Measurements from ENCODE around the gene ABCD4. TPM values are rescaled to one million over a fixed set of nuclear protein-coding genes. Genes with fewer than 3 reads are reported as not detected.

The ABCD4 gene
- polyA plus RNA-seq, 3 donors: 13.9 to 54.1 (median 14.2) TPM

DNA sequence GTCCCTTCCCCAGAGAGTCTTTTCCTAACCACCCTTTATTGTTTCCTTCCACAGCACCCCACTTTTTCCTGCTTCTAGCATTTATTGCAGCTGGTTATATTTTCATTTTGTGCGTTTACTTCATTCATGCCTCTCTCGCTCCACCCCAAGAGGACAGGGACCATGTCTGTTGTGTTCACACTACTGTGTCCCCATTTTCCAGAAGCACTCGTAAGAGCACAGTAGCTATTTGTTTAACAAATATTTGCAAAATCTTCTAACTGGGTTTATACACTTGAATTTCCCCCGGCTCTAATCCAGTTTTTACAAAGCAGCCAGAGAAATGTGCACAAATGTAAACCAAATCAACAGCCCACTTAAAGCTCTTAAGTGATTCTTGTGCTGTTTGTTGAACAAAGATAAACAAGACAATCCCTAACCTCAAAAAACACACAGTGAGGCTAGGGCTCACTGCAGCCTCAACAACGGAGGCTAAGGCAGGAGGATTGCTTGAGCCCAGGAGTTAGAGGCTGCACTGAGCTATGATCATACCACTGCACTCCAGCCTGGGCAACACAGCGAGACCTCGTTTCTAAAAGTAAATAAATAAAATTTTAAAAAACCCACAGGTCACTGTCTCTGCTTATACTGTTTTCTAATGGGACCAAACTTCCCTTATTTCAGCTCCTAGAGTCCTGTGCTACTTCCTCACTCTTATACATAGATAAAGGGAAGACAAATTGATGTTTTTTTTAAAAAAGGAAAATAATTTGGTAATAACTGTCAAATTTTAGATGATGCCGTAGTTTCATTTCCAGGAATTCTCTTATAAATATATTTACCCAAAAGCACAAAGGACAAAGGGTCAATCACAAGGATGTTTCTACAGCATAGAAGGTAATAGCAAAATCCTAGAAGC is 6.6 kb upstream of the ABCD4 start:
- no peak overlapping the region for H3K4me3 ChIP-seq (replicated peaks in 1 of 3; ENCODE audit: low read depth in 2 of 3, low read length in 3 of 3)
- intact Hi-C loops (cut with micrococcal nuclease): no loop called here
- TF ChIP-seq, protein P1, sequence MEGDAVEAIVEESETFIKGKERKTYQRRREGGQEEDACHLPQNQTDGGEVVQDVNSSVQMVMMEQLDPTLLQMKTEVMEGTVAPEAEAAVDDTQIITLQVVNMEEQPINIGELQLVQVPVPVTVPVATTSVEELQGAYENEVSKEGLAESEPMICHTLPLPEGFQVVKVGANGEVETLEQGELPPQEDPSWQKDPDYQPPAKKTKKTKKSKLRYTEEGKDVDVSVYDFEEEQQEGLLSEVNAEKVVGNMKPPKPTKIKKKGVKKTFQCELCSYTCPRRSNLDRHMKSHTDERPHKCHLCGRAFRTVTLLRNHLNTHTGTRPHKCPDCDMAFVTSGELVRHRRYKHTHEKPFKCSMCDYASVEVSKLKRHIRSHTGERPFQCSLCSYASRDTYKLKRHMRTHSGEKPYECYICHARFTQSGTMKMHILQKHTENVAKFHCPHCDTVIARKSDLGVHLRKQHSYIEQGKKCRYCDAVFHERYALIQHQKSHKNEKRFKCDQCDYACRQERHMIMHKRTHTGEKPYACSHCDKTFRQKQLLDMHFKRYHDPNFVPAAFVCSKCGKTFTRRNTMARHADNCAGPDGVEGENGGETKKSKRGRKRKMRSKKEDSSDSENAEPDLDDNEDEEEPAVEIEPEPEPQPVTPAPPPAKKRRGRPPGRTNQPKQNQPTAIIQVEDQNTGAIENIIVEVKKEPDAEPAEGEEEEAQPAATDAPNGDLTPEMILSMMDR (IDR thresholded peaks at IDR 0.05): no peak

DNA sequence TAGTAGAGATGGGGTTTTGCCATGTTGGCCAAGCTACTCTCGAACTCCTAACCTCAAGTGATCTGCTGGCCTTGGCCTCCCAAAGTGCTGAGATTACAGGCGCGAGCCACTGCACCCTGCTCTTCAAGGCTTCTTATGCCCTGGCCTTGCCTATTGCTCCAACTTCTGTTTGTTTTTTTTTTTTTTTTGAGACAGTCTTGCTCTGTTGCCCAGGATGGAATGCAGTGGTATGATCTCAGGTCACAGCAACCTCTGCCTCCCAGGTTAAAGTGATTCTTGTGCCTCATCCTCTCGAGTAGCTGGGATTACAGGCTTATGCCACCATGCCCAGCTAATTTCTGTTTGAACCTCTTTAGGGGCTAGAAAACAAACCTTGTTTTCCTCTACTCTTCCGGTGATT is 6.0 kb upstream of the ABCD4 start:
- TF ChIP-seq, protein P1 (IDR thresholded peaks at IDR 0.05): no peak
- WGBS (ENCODE audit: insufficient coverage): 96% methylated on average over 4 of the region's 5 CpGs
- peaks cover 0 to 9% of the 10 kb centered on the region in 2 donors for H3K4me1 ChIP-seq (ENCODE audit: control insufficient read depth in 1 of 2, insufficient read depth in 2 of 2, low read length in 2 of 2)
- H3K27ac ChIP-seq (ENCODE audit: low read depth in 1 of 2, low read length in 2 of 2): no peak overlapping the region
- H3K9ac ChIP-seq (ENCODE audit: insufficient read depth, low read length, poor library complexity, severe bottlenecking): no peak overlapping the region
- no peak overlapping the region for H3K4me3 ChIP-seq (replicated peaks in 1 of 3; ENCODE audit: low read depth in 2 of 3, low read length in 3 of 3)
- Mint-ChIP-seq H3K4me3 (no peak overlapping the region), H3K27me3 (ENCODE audit: low read depth in 3 of 3) (peaks cover 0 to 2% (median 0%) of the 10 kb centered on the region in 3 donors), H3K4me1 (peaks cover 13% of the 10 kb centered on the region), H3K36me3 (no peaks in the 10 kb centered on the region), H3K27ac (peak overlapping the region in 1 of 7 donors; percentile 14), H3K9me3 (no peaks in the 10 kb centered on the region)
- H3K4me2 ChIP-seq (replicated peaks; ENCODE audit: extremely low read depth, low read length, poor library complexity, severe bottlenecking): no peak overlapping the region
- intact Hi-C loops (cut with micrococcal nuclease): no loop called here
- no peaks in the 10 kb centered on the region for H4K20me1 ChIP-seq (ENCODE audit: insufficient read depth, low read length)
- H3K36me3 ChIP-seq (replicated peaks in 1 of 2; ENCODE audit: control insufficient read depth in 1 of 2, insufficient read depth in 2 of 2, low read length in 2 of 2): no peaks in the 10 kb centered on the region
- H3K79me2 ChIP-seq (ENCODE audit: insufficient read depth, low read length): no peaks in the 10 kb centered on the region
- no peaks in the 10 kb centered on the region for H3K9me3 ChIP-seq (replicated peaks in 1 of 2; ENCODE audit: control insufficient read depth in 1 of 2, insufficient read depth in 1 of 2, low read length in 2 of 2)
- H3K27me3 ChIP-seq (ENCODE audit: control insufficient read depth in 2 of 2, insufficient read depth in 2 of 2, low read length in 2 of 2): no peaks in the 10 kb centered on the region
- no peak for DNase-seq
- no peak overlapping the region for H2AFZ ChIP-seq (ENCODE audit: insufficient read depth, low read depth, low read length, poor library complexity, severe bottlenecking)

More for the DNA sequence above, 6.6 kb upstream of the ABCD4 start:
- Histone ChIP-seq H3K4me2 (replicated peaks; ENCODE audit: extremely low read depth, low read length, poor library complexity, severe bottlenecking) (no peak overlapping the region), H3K36me3 (replicated peaks in 1 of 2; ENCODE audit: control insufficient read depth in 1 of 2, insufficient read depth in 2 of 2, low read length in 2 of 2) (no peaks in the 10 kb centered on the region), H2AFZ (ENCODE audit: insufficient read depth, low read depth, low read length, poor library complexity, severe bottlenecking) (peak overlapping the region; percentile 51), H3K4me1 (ENCODE audit: control insufficient read depth in 1 of 2, insufficient read depth in 2 of 2, low read length in 2 of 2) (peaks cover 0 to 9% of the 10 kb centered on the region in 2 donors), H4K20me1 (ENCODE audit: insufficient read depth, low read length) (no peaks in the 10 kb centered on the region), H3K27ac (ENCODE audit: low read depth in 1 of 2, low read length in 2 of 2) (no peak overlapping the region), H3K27me3 (ENCODE audit: control insufficient read depth in 2 of 2, insufficient read depth in 2 of 2, low read length in 2 of 2) (no peaks in the 10 kb centered on the region), H3K79me2 (ENCODE audit: insufficient read depth, low read length) (no peaks in the 10 kb centered on the region), H3K9me3 (replicated peaks in 1 of 2; ENCODE audit: control insufficient read depth in 1 of 2, insufficient read depth in 1 of 2, low read length in 2 of 2) (no peaks in the 10 kb centered on the region), H3K9ac (ENCODE audit: insufficient read depth, low read length, poor library complexity, severe bottlenecking) (no peak overlapping the region)
- 97% methylated on average over 4 of the region's 8 CpGs for WGBS (ENCODE audit: insufficient coverage)
- H3K4me1 Mint-ChIP-seq: peaks cover 13% of the 10 kb centered on the region
- DNase-seq: peak in 1 of 3 donors; percentile 32
- H3K27me3 Mint-ChIP-seq (ENCODE audit: low read depth in 3 of 3): peaks cover 0 to 2% (median 0%) of the 10 kb centered on the region in 3 donors
- peak overlapping the region in 1 of 7 donors; percentile 14 for H3K27ac Mint-ChIP-seq
- H3K4me3 Mint-ChIP-seq: no peak overlapping the region
- H3K9me3 Mint-ChIP-seq: no peaks in the 10 kb centered on the region
- H3K36me3 Mint-ChIP-seq: no peaks in the 10 kb centered on the region
